ENCODE results near the gene ZCCHC2. TPM values are rescaled to one million over a fixed set of nuclear protein-coding genes. Genes with fewer than 3 reads are reported as not detected.

ZCCHC2 gene
- total RNA-seq, 4 donors from 2014 or later: 22.1 to 37.9 (median 32.0) TPM

GRCh38 chr18:62536005-62536404 lies 13.2 kb downstream of the ZCCHC2 start:
- intact Hi-C loops (cut with DNase I; ENCODE audit: low total_unique reads) (no loop called here), in situ Hi-C loops (cut with MboI; ENCODE audit: low sequenced_read_pairs in 4 of 4) (no loop called here)
- no peaks in the 10 kb centered on the region for H3K36me3 ChIP-seq

GRCh38 chr18:62537042-62537894 lies 14.4 kb downstream of the ZCCHC2 start:
- in situ Hi-C loops (cut with MboI; ENCODE audit: low sequenced_read_pairs in 4 of 4): no loop called here
- DNase-seq: no peak
- Histone ChIP-seq H3K27me3 (no peaks in the 10 kb centered on the region), H3K4me3 (no peak overlapping the region), H3K36me3 (no peaks in the 10 kb centered on the region), H3K27ac (peak overlapping the region in 1 of 4 donors; percentile 10), H3K4me1 (peaks cover 29 to 33% of the 10 kb centered on the region in 2 donors), H3K9me3 (no peaks in the 10 kb centered on the region)
- TF ChIP-seq POLR2A (IDR thresholded peaks at IDR 0.05) (no peak), CTCF (IDR thresholded peaks at IDR 0.05 in 4 of 5, conservative IDR thresholded peaks at IDR 0.05 in 1 of 5) (no peak)
- ATAC-seq: no peak
- intact Hi-C loops (cut with DNase I; ENCODE audit: low total_unique reads): no loop called here

More at GRCh38 chr18:62536005-62536404, 13.2 kb downstream of the ZCCHC2 start:
- TF ChIP-seq POLR2A (IDR thresholded peaks at IDR 0.05) (no peak), CTCF (IDR thresholded peaks at IDR 0.05 in 4 of 5, conservative IDR thresholded peaks at IDR 0.05 in 1 of 5) (no peak)
- H3K27ac ChIP-seq: peak overlapping the region in 1 of 4 donors; percentile 10
- H3K27me3 ChIP-seq: no peaks in the 10 kb centered on the region
- H3K4me3 ChIP-seq: no peak overlapping the region
- H3K4me1 ChIP-seq: peaks cover 37 to 41% of the 10 kb centered on the region in 2 donors
- ATAC-seq: no peak
- no peaks in the 10 kb centered on the region for H3K9me3 ChIP-seq
- no peak for DNase-seq

GRCh38 chr18:62537946-62538345 lies 15.1 kb downstream of the ZCCHC2 start:
- DNase-seq (no peak), ATAC-seq (no peak)
- Histone ChIP-seq H3K9me3 (no peaks in the 10 kb centered on the region), H3K36me3 (peaks cover 0 to 7% of the 10 kb centered on the region in 2 donors), H3K27ac (no peak overlapping the region), H3K27me3 (no peaks in the 10 kb centered on the region), H3K4me1 (peaks cover 33 to 36% of the 10 kb centered on the region in 2 donors), H3K4me3 (no peak overlapping the region)
- in situ Hi-C loops (cut with MboI; ENCODE audit: low sequenced_read_pairs in 4 of 4): no loop called here
- TF ChIP-seq CTCF (IDR thresholded peaks at IDR 0.05 in 4 of 5, conservative IDR thresholded peaks at IDR 0.05 in 1 of 5) (no peak), POLR2A (IDR thresholded peaks at IDR 0.05) (no peak)
- intact Hi-C loops (cut with DNase I; ENCODE audit: low total_unique reads): no loop called here

- H3K4me3 ChIP-seq: no peak overlapping the region
- H3K4me1 ChIP-seq: peaks cover 32 to 34% of the 10 kb centered on the region in 2 donors
- no peak for TF ChIP-seq POLR2A (IDR thresholded peaks at IDR 0.05)
- TF ChIP-seq CTCF (IDR thresholded peaks at IDR 0.05 in 4 of 5, conservative IDR thresholded peaks at IDR 0.05 in 1 of 5): no peak
- ATAC-seq (peak in 1 of 2 donors; percentile 40), DNase-seq (no peak)
- no peaks in the 10 kb centered on the region for H3K9me3 ChIP-seq
- intact Hi-C loops (cut with DNase I; ENCODE audit: low total_unique reads): no loop called here
- peak overlapping the region in 2 of 4 donors; percentile 24 to 35 for H3K27ac ChIP-seq
- H3K27me3 ChIP-seq: no peaks in the 10 kb centered on the region
- in situ Hi-C loops (cut with MboI; ENCODE audit: low sequenced_read_pairs in 4 of 4): no loop called here
- peaks cover 0 to 16% of the 10 kb centered on the region in 2 donors for H3K36me3 ChIP-seq
Observed at GRCh38 chr18:62538881-62539280, 16.1 kb downstream of the ZCCHC2 start.
